MM.1S (cell line): Measurements from ENCODE around the gene SSC4D.

Experiments
- DNase-seq: peaks from one replicate; pipeline ENCODE4 v3.0.0-alpha.2; 2015
- H2AFZ ChIP-seq: fragments of 300-600 bp; sonication (generic); 2 replicates; pipeline ENCODE4 v1.6.0; 2016; ENCODE audit warnings: antibody characterized with exemption, low read length
- H3F3A ChIP-seq: fragments of 300-600 bp; sonication (generic); 2 replicates; pipeline ENCODE4 v1.6.1; 2016; ENCODE audit warnings: mild to moderate bottlenecking, antibody characterized with exemption, low read length, moderate library complexity, mixed read lengths; ENCODE audit not compliant: insufficient read depth
- H3K27ac ChIP-seq: fragments of 300-600 bp; sonication (generic); 2 replicates; pipeline ENCODE4 v1.5.1; 2016; ENCODE audit warnings: mild to moderate bottlenecking, low read length
- H3K27me3 ChIP-seq: fragments of 300-600 bp; sonication (generic); replicated peaks from 2 replicates; pipeline ENCODE4 v1.6.0; 2016; ENCODE audit warnings: low read length; ENCODE audit not compliant: insufficient read depth
- H3K36me3 ChIP-seq: fragments of 300-600 bp; sonication (generic); replicated peaks from 2 replicates; pipeline ENCODE4 v1.6.1; 2016; ENCODE audit warnings: mild to moderate bottlenecking, low read length, mixed read lengths; ENCODE audit not compliant: insufficient read depth
- H3K4me1 ChIP-seq: fragments of 300-600 bp; sonication (generic); 2 replicates; pipeline ENCODE4 v1.6.1; 2016; ENCODE audit warnings: low read length, mixed read lengths
- H3K4me2 ChIP-seq: fragments of 300-600 bp; sonication (generic); 2 replicates; pipeline ENCODE4 v1.6.0; 2016; ENCODE audit warnings: low read depth, low read length
- H3K4me3 ChIP-seq: fragments of 300-600 bp; sonication (generic); 2 replicates; pipeline ENCODE4 v1.5.1; 2016; ENCODE audit warnings: low read length, mixed read lengths
- H3K79me2 ChIP-seq: fragments of 300-600 bp; sonication (generic); 2 replicates; pipeline ENCODE4 v1.6.1; 2016; ENCODE audit warnings: mixed run types, low read length, mixed read lengths
- H3K9ac ChIP-seq: fragments of 300-600 bp; sonication (generic); 2 replicates; pipeline ENCODE4 v1.6.1; 2016; ENCODE audit warnings: low read length, mixed read lengths
- H3K9me2 ChIP-seq: fragments of 300-600 bp; sonication (generic); replicated peaks from 2 replicates; pipeline ENCODE4 v1.6.1; 2016; ENCODE audit warnings: mild to moderate bottlenecking, low read length, mixed read lengths; ENCODE audit not compliant: insufficient read depth
- H3K9me3 ChIP-seq: fragments of 300-600 bp; sonication (generic); replicated peaks from 2 replicates; pipeline ENCODE4 v1.6.1; 2016; ENCODE audit warnings: mild to moderate bottlenecking, low read length, mixed read lengths; ENCODE audit not compliant: insufficient read depth
- H4K20me1 ChIP-seq: fragments of 300-600 bp; sonication (generic); 2 replicates; pipeline ENCODE4 v1.6.1; 2016; ENCODE audit warnings: mild to moderate bottlenecking, low read length, moderate library complexity, mixed read lengths; ENCODE audit not compliant: insufficient read depth
- EZH2 ChIP-seq: fragments of 300-600 bp; sonication (generic); optimal IDR thresholded peaks from 2 replicates; pipeline ENCODE3; 2017; ENCODE audit warnings: low read depth, mild to moderate bottlenecking, antibody characterized with exemption, low read length, mixed read lengths
- EZH2phosphoT487 ChIP-seq: fragments of 300-600 bp; sonication (generic); IDR thresholded peaks from 2 replicates; pipeline ENCODE4 v1.6.1; 2018; ENCODE audit warnings: antibody characterized with exemption, low read length
- TF ChIP-seq, protein P1 (sequence below): fragments of 300-600 bp; sonication (generic); IDR thresholded peaks from 2 replicates; pipeline ENCODE4 v1.5.1; 2016; ENCODE audit warnings: antibody characterized with exemption, low read length, mixed read lengths

The SSC4D gene

GRCh38 chr7:76354981-76355730, 54.3 kb downstream of the SSC4D start:
- Histone ChIP-seq H4K20me1 (peaks cover 62% of the 10 kb centered on the region), H3K27ac (no peak overlapping the region), H3F3A (0 out of 2 replicates have a peak, but pooled peaks cover 4% of the 10 kb centered on the region), H3K79me2 (peaks cover 86% of the 10 kb centered on the region), H3K4me2 (no peak overlapping the region), H3K4me3 (no peak overlapping the region), H3K4me1 (peaks cover 21% of the 10 kb centered on the region), H3K27me3 (no peaks in the 10 kb centered on the region), H3K9ac (no peak overlapping the region), H3K36me3 (peaks cover 28% of the 10 kb centered on the region), H3K9me2 (no peaks in the 10 kb centered on the region), H3K9me3 (no peaks in the 10 kb centered on the region), H2AFZ (no peak overlapping the region)
- no peak for TF ChIP-seq EZH2
- no peak for TF ChIP-seq EZH2phosphoT487
- TF ChIP-seq, protein P1, sequence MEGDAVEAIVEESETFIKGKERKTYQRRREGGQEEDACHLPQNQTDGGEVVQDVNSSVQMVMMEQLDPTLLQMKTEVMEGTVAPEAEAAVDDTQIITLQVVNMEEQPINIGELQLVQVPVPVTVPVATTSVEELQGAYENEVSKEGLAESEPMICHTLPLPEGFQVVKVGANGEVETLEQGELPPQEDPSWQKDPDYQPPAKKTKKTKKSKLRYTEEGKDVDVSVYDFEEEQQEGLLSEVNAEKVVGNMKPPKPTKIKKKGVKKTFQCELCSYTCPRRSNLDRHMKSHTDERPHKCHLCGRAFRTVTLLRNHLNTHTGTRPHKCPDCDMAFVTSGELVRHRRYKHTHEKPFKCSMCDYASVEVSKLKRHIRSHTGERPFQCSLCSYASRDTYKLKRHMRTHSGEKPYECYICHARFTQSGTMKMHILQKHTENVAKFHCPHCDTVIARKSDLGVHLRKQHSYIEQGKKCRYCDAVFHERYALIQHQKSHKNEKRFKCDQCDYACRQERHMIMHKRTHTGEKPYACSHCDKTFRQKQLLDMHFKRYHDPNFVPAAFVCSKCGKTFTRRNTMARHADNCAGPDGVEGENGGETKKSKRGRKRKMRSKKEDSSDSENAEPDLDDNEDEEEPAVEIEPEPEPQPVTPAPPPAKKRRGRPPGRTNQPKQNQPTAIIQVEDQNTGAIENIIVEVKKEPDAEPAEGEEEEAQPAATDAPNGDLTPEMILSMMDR = no peak
- DNase-seq = no peak

DNA sequence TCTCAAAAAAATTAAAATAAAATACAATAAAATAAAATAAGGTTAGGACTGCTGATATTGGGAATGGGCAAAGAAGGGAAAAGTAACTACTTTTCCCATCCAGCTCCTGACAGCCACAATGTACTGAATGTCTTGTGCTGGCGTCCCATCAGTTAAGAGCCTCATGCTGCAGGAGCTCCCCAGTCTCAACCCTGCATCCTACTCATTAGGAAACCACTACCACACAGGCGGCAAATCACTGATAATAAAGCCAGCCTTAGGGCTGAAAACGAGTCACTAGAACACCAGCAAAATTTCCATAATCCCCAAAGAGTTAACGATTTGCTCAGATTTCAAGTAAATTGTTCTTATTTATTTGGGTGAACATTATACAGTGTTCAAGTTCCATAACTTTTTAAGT, 55.0 kb downstream of the SSC4D start:
- Histone ChIP-seq H3K4me2 (no peak overlapping the region), H3K27ac (no peak overlapping the region), H3K4me3 (no peak overlapping the region), H3K9me3 (no peaks in the 10 kb centered on the region), H3K79me2 (peaks cover 93% of the 10 kb centered on the region), H3K27me3 (no peaks in the 10 kb centered on the region), H4K20me1 (peaks cover 65% of the 10 kb centered on the region), H3K36me3 (peaks cover 28% of the 10 kb centered on the region), H3K9ac (no peak overlapping the region), H3K4me1 (peaks cover 16% of the 10 kb centered on the region), H3F3A (0 out of 2 replicates have a peak, but pooled peaks cover 4% of the 10 kb centered on the region), H2AFZ (no peak overlapping the region), H3K9me2 (no peaks in the 10 kb centered on the region)
- no peak for TF ChIP-seq EZH2phosphoT487
- TF ChIP-seq, protein P1 = no peak
- TF ChIP-seq EZH2 = no peak
- DNase-seq = no peak

DNA sequence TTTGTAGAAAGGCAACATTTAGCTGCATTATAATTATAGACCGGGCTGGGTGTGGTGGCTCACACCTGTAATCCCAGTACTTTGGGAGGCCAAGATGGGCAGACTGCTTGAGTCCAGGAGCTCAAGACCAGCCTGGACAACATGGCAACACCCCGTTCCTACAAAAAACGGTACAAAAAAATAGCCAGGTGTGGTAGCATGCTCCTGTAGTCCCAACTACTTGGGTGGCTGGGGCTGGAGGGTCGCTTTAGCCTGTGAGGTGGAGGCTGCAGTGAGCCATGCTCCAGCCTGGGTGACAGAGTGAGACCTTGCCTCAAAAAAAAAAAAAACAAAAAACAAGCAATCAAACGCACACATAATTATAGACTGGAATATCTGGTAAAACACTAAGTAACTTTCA, 55.8 kb downstream of the SSC4D start:
- H3K4me1 ChIP-seq = peaks cover 15% of the 10 kb centered on the region
- no peak for TF ChIP-seq EZH2phosphoT487
- TF ChIP-seq, protein P1 = no peak
- TF ChIP-seq EZH2 = no peak
- DNase-seq = no peak
- peaks cover 65% of the 10 kb centered on the region for H4K20me1 ChIP-seq
- H2AFZ ChIP-seq = no peak overlapping the region
- H3K4me3 ChIP-seq = no peak overlapping the region
- no peak overlapping the region for H3K9ac ChIP-seq
- H3K9me2 ChIP-seq = no peaks in the 10 kb centered on the region
- peaks cover 100% of the 10 kb centered on the region for H3K79me2 ChIP-seq
- H3K9me3 ChIP-seq = no peaks in the 10 kb centered on the region
- H3K36me3 ChIP-seq = peaks cover 28% of the 10 kb centered on the region
- H3K4me2 ChIP-seq = no peak overlapping the region
- 0 out of 2 replicates have a peak, but pooled peaks cover 4% of the 10 kb centered on the region for H3F3A ChIP-seq
- no peak overlapping the region for H3K27ac ChIP-seq
- no peaks in the 10 kb centered on the region for H3K27me3 ChIP-seq
